Adrenal gland (tissue), 5 donors: ENCODE results near the gene ECSCR.

Experiments used
- CTCF ChIP-seq, 6 experiments: fragments of 450-650 bp in 4 of 6; fragments of 200-600 bp in 2 of 6; sonication (generic) in 1 of 6; IDR thresholded peaks; 1 replicate in 5 of 6; 2 replicates in 1 of 6; pipeline versions ENCODE4 v1.5.1 to v1.8.0; 2016 to 2021; ENCODE audit warnings: antibody characterized with exemption in 6 of 6, mild to moderate bottlenecking in 2 of 6, moderate library complexity in 1 of 6
- POLR2A ChIP-seq, 2 donors: fragments of 450-650 bp; IDR thresholded peaks; one replicate each; pipeline ENCODE4 v1.6.1; 2017; ENCODE audit warnings: antibody characterized with exemption in 2 of 2, mild to moderate bottlenecking in 2 of 2, moderate library complexity in 1 of 2
- donor health status: DM: no; HTN: no; CAD: no.

- TF ChIP-seq CTCF (IDR thresholded peaks at IDR 0.05), result no peak
- TF ChIP-seq POLR2A (IDR thresholded peaks at IDR 0.05), result no peak
Observed at GRCh38 chr5:139426203-139426885, 36.2 kb downstream of the ECSCR start.
